Lower leg skin (tissue), 3 donors: ENCODE results near the gene KCTD15.

Experiments used
- POLR2A ChIP-seq, 2 donors: fragments of 450-650 bp; IDR thresholded peaks; one replicate each; pipeline ENCODE4 v1.6.1; 2016 to 2017; ENCODE audit warnings: antibody characterized with exemption in 2 of 2, mild to moderate bottlenecking in 1 of 2, moderate library complexity in 1 of 2
- TF ChIP-seq, protein P1 (sequence below), 3 donors: fragments of 450-650 bp; IDR thresholded peaks; one replicate each; pipeline ENCODE4 v1.5.1; 2016; ENCODE audit warnings: antibody characterized with exemption in 3 of 3, mild to moderate bottlenecking in 3 of 3, moderate library complexity in 2 of 3

DNA sequence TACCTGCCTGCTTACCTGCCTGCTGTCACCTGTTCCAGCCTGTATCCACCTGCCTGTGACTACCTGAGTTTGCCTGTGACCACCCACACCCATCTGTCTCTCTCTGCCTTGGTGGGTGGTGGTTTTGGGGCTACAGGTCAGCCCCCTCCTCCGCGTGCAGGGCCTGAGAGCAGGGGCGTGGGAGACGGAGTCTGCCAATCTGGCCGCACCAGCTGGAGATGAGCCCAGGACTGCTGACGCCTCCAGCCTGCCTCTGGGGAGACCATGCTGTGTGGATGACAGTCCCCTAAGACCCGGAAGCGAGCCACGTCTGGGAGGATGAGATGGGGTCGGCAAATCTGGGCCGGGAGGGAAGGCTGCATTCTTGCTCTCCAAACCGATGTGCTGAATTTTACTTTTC is 15.9 kb upstream of the KCTD15 start:
- TF ChIP-seq, protein P1, sequence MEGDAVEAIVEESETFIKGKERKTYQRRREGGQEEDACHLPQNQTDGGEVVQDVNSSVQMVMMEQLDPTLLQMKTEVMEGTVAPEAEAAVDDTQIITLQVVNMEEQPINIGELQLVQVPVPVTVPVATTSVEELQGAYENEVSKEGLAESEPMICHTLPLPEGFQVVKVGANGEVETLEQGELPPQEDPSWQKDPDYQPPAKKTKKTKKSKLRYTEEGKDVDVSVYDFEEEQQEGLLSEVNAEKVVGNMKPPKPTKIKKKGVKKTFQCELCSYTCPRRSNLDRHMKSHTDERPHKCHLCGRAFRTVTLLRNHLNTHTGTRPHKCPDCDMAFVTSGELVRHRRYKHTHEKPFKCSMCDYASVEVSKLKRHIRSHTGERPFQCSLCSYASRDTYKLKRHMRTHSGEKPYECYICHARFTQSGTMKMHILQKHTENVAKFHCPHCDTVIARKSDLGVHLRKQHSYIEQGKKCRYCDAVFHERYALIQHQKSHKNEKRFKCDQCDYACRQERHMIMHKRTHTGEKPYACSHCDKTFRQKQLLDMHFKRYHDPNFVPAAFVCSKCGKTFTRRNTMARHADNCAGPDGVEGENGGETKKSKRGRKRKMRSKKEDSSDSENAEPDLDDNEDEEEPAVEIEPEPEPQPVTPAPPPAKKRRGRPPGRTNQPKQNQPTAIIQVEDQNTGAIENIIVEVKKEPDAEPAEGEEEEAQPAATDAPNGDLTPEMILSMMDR (IDR thresholded peaks at IDR 0.05), result no peak
- TF ChIP-seq POLR2A (IDR thresholded peaks at IDR 0.05), result no peak
